NB4 (cell line): ENCODE results near the gene CTDSPL.

Experiments used
- POLR2A ChIP-seq: IDR thresholded peaks from 2 replicates; pipeline ENCODE4 v1.6.1; 2011; ENCODE audit warnings: mild to moderate bottlenecking; ENCODE audit not compliant: insufficient read length; ENCODE audit errors: extremely low read depth
- TF ChIP-seq, protein P1 (sequence below): IDR thresholded peaks from one replicate; pipeline ENCODE4 v1.5.1; 2012; ENCODE audit warnings: low read depth, low read length
- TF ChIP-seq, protein P2 (sequence below): IDR thresholded peaks from 2 replicates; pipeline ENCODE4 v1.6.1; 2011; ENCODE audit warnings: low read depth, low read length

- TF ChIP-seq, protein P1, sequence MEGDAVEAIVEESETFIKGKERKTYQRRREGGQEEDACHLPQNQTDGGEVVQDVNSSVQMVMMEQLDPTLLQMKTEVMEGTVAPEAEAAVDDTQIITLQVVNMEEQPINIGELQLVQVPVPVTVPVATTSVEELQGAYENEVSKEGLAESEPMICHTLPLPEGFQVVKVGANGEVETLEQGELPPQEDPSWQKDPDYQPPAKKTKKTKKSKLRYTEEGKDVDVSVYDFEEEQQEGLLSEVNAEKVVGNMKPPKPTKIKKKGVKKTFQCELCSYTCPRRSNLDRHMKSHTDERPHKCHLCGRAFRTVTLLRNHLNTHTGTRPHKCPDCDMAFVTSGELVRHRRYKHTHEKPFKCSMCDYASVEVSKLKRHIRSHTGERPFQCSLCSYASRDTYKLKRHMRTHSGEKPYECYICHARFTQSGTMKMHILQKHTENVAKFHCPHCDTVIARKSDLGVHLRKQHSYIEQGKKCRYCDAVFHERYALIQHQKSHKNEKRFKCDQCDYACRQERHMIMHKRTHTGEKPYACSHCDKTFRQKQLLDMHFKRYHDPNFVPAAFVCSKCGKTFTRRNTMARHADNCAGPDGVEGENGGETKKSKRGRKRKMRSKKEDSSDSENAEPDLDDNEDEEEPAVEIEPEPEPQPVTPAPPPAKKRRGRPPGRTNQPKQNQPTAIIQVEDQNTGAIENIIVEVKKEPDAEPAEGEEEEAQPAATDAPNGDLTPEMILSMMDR: no peak
- TF ChIP-seq POLR2A: no peak
- TF ChIP-seq, protein P2, sequence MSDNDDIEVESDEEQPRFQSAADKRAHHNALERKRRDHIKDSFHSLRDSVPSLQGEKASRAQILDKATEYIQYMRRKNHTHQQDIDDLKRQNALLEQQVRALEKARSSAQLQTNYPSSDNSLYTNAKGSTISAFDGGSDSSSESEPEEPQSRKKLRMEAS: no peak
These were observed 25.4 kb downstream of the CTDSPL start for GRCh38 chr3:37887062-37887461.
